SK-N-MC (cell line): ENCODE results near the gene SPIN1.

Source experiments
- DNase-seq: peaks from one replicate; pipeline ENCODE4 v3.0.0-alpha.2; 2011; ENCODE audit warnings: low read depth, low spot score
- H3K27ac ChIP-seq: fragments of 200-600 bp; sonication (generic); 2 replicates; pipeline ENCODE4 v1.5.1; 2016; ENCODE audit warnings: mixed run types
- H3K36me3 ChIP-seq: fragments of 200-600 bp; sonication (generic); 2 replicates; pipeline ENCODE4 v1.6.1; 2017; ENCODE audit warnings: antibody characterized with exemption, low read length, mixed read lengths; ENCODE audit not compliant: insufficient read depth
- H3K4me3 ChIP-seq: fragments of 200-600 bp; sonication (generic); 2 replicates; pipeline ENCODE4 v1.5.1; 2016
- H3K9ac ChIP-seq: fragments of 200-600 bp; sonication (generic); 2 replicates; pipeline ENCODE4 v1.8.0; 2017; ENCODE audit warnings: mixed run types, mixed read lengths; ENCODE audit not compliant: insufficient read length
- H3K9me3 ChIP-seq: fragments of 200-600 bp; sonication (generic); 2 replicates; pipeline ENCODE4 v1.6.1; 2017; ENCODE audit warnings: low read depth, mild to moderate bottlenecking, antibody characterized with exemption, low read length, moderate library complexity, mixed read lengths
- EZH2 ChIP-seq: fragments of 200-600 bp; sonication (generic); IDR thresholded peaks from one replicate; pipeline ENCODE4 v1.6.1; 2017; ENCODE audit warnings: antibody characterized with exemption
- FOXP2 ChIP-seq: optimal IDR thresholded peaks from 2 replicates; pipeline ENCODE3; 2011; ENCODE audit warnings: mild to moderate bottlenecking, moderate library complexity; ENCODE audit not compliant: insufficient read depth; ENCODE audit errors: extremely low read length, control extremely low read depth
- POLR2AphosphoS5 ChIP-seq: IDR thresholded peaks from 2 replicates; pipeline ENCODE4 v1.6.1; 2012; ENCODE audit warnings: mild to moderate bottlenecking, low read depth, low read length, borderline replicate concordance

The SPIN1 gene

GRCh38 chr9:88460587-88461332 lies 72.5 kb downstream of the SPIN1 start:
- no peak for TF ChIP-seq POLR2AphosphoS5
- TF ChIP-seq FOXP2 = no peak
- TF ChIP-seq EZH2 = no peak
- Histone ChIP-seq H3K9ac (no peak overlapping the region), H3K4me3 (no peak overlapping the region), H3K27ac (peak overlapping the region; percentile 27; the same call in 1 of the 2 replicates), H3K9me3 (no peaks in the 10 kb centered on the region), H3K36me3 (peaks cover 53% of the 10 kb centered on the region)
- DNase-seq = no peak

GRCh38 chr9:88462191-88462590 lies 73.9 kb downstream of the SPIN1 start:
- no peaks in the 10 kb centered on the region for H3K9me3 ChIP-seq
- DNase-seq = no peak
- TF ChIP-seq FOXP2 = no peak
- no peak for TF ChIP-seq EZH2
- TF ChIP-seq POLR2AphosphoS5 = no peak
- no peak overlapping the region for H3K4me3 ChIP-seq
- H3K36me3 ChIP-seq = peaks cover 45% of the 10 kb centered on the region
- no peak overlapping the region for H3K27ac ChIP-seq
- no peak overlapping the region for H3K9ac ChIP-seq

DNA sequence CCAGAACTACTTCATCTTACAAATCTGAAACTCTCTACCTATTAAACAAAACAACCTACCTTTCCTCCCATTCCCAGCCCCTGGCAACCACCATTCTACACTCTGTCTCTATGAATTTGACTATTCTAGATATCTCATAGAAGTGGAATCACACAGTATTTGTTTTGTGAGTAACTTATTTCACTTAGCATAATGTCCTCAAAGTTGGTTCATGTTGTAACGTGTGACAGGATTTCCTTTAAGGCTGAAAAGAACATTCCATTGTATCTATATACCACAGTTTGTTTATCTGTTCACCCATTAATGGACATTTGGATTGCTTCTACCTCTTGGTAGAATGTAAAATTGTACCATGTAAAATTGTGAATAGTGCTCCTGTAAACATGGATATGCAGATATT lies 76.6 kb downstream of the SPIN1 start:
- H3K4me3 ChIP-seq = no peak overlapping the region
- no peak for DNase-seq
- H3K27ac ChIP-seq = no peak overlapping the region
- peaks cover 69% of the 10 kb centered on the region for H3K36me3 ChIP-seq
- no peak overlapping the region for H3K9ac ChIP-seq
- TF ChIP-seq POLR2AphosphoS5 (no peak), FOXP2 (no peak), EZH2 (no peak)
- no peaks in the 10 kb centered on the region for H3K9me3 ChIP-seq

GRCh38 chr9:88468226-88468625 lies 80.0 kb downstream of the SPIN1 start:
- Histone ChIP-seq H3K4me3 (no peak overlapping the region), H3K9me3 (no peaks in the 10 kb centered on the region), H3K9ac (no peak overlapping the region), H3K27ac (no peak overlapping the region), H3K36me3 (peaks cover 61% of the 10 kb centered on the region)
- DNase-seq = no peak
- TF ChIP-seq FOXP2 = no peak
- TF ChIP-seq POLR2AphosphoS5 = no peak
- TF ChIP-seq EZH2 = no peak

GRCh38 chr9:88476491-88477271 lies 88.4 kb downstream of the SPIN1 start:
- Histone ChIP-seq H3K9ac (no peak overlapping the region), H3K9me3 (no peaks in the 10 kb centered on the region), H3K27ac (no peak overlapping the region), H3K36me3 (peaks cover 43% of the 10 kb centered on the region), H3K4me3 (no peak overlapping the region)
- no peak for TF ChIP-seq POLR2AphosphoS5
- DNase-seq = no peak

GRCh38 chr9:88477300-88477751 lies 89.1 kb downstream of the SPIN1 start:
- TF ChIP-seq FOXP2 (no peak), POLR2AphosphoS5 (no peak), EZH2 (no peak)
- Histone ChIP-seq H3K4me3 (no peak overlapping the region), H3K9me3 (no peaks in the 10 kb centered on the region), H3K27ac (no peak overlapping the region), H3K9ac (no peak overlapping the region), H3K36me3 (peaks cover 46% of the 10 kb centered on the region)
- no peak for DNase-seq

DNA sequence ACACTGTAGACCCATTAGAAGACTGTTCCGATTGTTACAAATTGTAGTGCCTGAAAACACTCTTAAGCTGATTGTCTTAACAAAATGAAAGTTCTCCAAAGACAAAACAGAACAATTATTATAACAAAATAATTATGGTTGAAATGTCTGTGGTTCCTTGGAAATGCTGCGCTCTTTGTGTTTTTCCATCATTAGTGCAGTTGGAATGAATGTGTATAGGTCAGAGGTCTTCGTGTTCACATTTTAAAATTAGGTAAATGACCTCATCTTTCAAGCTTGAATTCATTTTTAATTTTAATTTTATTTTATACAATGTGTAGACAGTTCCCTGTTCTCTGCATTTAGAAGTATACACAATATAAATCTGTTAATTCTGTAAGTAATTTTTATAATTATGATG lies 90.0 kb downstream of the SPIN1 start:
- H3K27ac ChIP-seq = no peak overlapping the region
- no peak for TF ChIP-seq POLR2AphosphoS5
- no peak for TF ChIP-seq EZH2
- no peak for TF ChIP-seq FOXP2
- H3K4me3 ChIP-seq = no peak overlapping the region
- H3K36me3 ChIP-seq = peaks cover 53% of the 10 kb centered on the region
- no peak overlapping the region for H3K9ac ChIP-seq
- no peak for DNase-seq
- no peaks in the 10 kb centered on the region for H3K9me3 ChIP-seq

DNA sequence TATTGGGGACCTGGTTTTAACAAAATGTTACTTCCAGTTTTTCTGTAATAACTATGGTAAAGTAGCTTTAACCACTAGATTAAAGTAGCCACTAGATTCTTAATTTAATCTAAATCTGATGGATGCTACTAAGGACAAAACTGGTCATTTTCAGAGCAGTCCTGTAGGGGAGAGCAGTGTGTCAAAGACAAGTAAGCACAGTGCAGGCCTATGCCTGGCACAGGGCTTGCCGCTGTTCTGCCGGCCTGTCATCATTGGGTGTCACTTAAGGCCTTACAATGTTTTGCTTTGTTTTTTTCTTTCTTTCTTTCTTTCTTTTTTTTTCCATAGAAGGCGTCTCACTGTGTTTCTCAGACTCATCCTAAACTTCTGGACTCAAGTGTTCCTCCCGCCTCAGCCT lies 93.7 kb downstream of the SPIN1 start:
- H3K36me3 ChIP-seq = peaks cover 42% of the 10 kb centered on the region
- no peak overlapping the region for H3K9ac ChIP-seq
- no peaks in the 10 kb centered on the region for H3K9me3 ChIP-seq
- H3K27ac ChIP-seq = no peak overlapping the region
- DNase-seq = no peak
- TF ChIP-seq EZH2 = no peak
- TF ChIP-seq FOXP2 = no peak
- no peak for TF ChIP-seq POLR2AphosphoS5
- no peak overlapping the region for H3K4me3 ChIP-seq

GRCh38 chr9:88488166-88488565 lies 99.9 kb downstream of the SPIN1 start:
- no peak overlapping the region for H3K9ac ChIP-seq

More at GRCh38 chr9:88488166-88488565, 99.9 kb downstream of the SPIN1 start:
- TF ChIP-seq EZH2 (no peak), POLR2AphosphoS5 (no peak), FOXP2 (no peak)
- H3K4me3 ChIP-seq = no peak overlapping the region
- H3K27ac ChIP-seq = no peak overlapping the region
- no peaks in the 10 kb centered on the region for H3K9me3 ChIP-seq
- H3K36me3 ChIP-seq = peaks cover 31% of the 10 kb centered on the region
- no peak for DNase-seq
